Measurements from ENCODE around the gene FAM177A1.

- TF ChIP-seq, protein P1, sequence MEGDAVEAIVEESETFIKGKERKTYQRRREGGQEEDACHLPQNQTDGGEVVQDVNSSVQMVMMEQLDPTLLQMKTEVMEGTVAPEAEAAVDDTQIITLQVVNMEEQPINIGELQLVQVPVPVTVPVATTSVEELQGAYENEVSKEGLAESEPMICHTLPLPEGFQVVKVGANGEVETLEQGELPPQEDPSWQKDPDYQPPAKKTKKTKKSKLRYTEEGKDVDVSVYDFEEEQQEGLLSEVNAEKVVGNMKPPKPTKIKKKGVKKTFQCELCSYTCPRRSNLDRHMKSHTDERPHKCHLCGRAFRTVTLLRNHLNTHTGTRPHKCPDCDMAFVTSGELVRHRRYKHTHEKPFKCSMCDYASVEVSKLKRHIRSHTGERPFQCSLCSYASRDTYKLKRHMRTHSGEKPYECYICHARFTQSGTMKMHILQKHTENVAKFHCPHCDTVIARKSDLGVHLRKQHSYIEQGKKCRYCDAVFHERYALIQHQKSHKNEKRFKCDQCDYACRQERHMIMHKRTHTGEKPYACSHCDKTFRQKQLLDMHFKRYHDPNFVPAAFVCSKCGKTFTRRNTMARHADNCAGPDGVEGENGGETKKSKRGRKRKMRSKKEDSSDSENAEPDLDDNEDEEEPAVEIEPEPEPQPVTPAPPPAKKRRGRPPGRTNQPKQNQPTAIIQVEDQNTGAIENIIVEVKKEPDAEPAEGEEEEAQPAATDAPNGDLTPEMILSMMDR (IDR thresholded peaks at IDR 0.05; ENCODE audit: poor library complexity, severe bottlenecking) = no peak
- TF ChIP-seq EZH2 (IDR thresholded peaks at IDR 0.05; ENCODE audit: borderline replicate concordance, insufficient read depth, low read length, poor library complexity, severe bottlenecking) (no peak), REST (IDR thresholded peaks at IDR 0.05; ENCODE audit: borderline replicate concordance) (no peak)
These were observed 67.4 kb downstream of the FAM177A1 start for GRCh38 chr14:35113308-35113950.

Measured in neural cell (in vitro differentiated cells).